GM08714 (cell line): ENCODE measurements around the gene CACNA1D.

Experiments used
- H3K4me3 ChIP-seq: fragments of 200-500 bp; sonication (Bioruptor generic); 2 replicates; pipeline ENCODE4 v1.5.1; 2014; ENCODE audit warnings: mild to moderate bottlenecking, low read length, inconsistent platforms
- ZNF274 ChIP-seq: IDR thresholded peaks from 2 replicates; pipeline ENCODE4 v1.6.1; 2012; ENCODE audit warnings: mild to moderate bottlenecking, low read depth, low read length

The CACNA1D gene

GRCh38 chr3:53809764-53810400, 315.5 kb downstream of the CACNA1D start:
- H3K4me3 ChIP-seq, result no peak overlapping the region
- no peak for TF ChIP-seq ZNF274

- H3K4me3 ChIP-seq, result no peak overlapping the region
- TF ChIP-seq ZNF274, result no peak
These were observed 316.9 kb downstream of the CACNA1D start for GRCh38 chr3:53811143-53811927.

GRCh38 chr3:53812434-53812833, 318.0 kb downstream of the CACNA1D start:
- TF ChIP-seq ZNF274, result no peak

GRCh38 chr3:53813229-53813628, 318.8 kb downstream of the CACNA1D start:
- no peak overlapping the region for H3K4me3 ChIP-seq
- TF ChIP-seq ZNF274, result no peak

More at GRCh38 chr3:53812434-53812833, 318.0 kb downstream of the CACNA1D start:
- H3K4me3 ChIP-seq, result no peak overlapping the region

- TF ChIP-seq ZNF274, result no peak
- no peak overlapping the region for H3K4me3 ChIP-seq
These were observed 319.5 kb downstream of the CACNA1D start for GRCh38 chr3:53813876-53814275.

GRCh38 chr3:53815067-53815466, 320.7 kb downstream of the CACNA1D start:
- H3K4me3 ChIP-seq, result no peak overlapping the region
- no peak for TF ChIP-seq ZNF274

- no peak overlapping the region for H3K4me3 ChIP-seq
- TF ChIP-seq ZNF274, result no peak
These were observed 321.2 kb downstream of the CACNA1D start for GRCh38 chr3:53815651-53816050.

GRCh38 chr3:53816425-53816824, 322.0 kb downstream of the CACNA1D start:
- H3K4me3 ChIP-seq, result no peak overlapping the region
- no peak for TF ChIP-seq ZNF274

- no peak overlapping the region for H3K4me3 ChIP-seq
- no peak for TF ChIP-seq ZNF274
These were observed 322.8 kb downstream of the CACNA1D start for GRCh38 chr3:53817211-53817610.

- TF ChIP-seq ZNF274, result no peak
- no peak overlapping the region for H3K4me3 ChIP-seq
These were observed 323.4 kb downstream of the CACNA1D start for GRCh38 chr3:53817809-53818208.

GRCh38 chr3:53818221-53819162, 324.1 kb downstream of the CACNA1D start:
- no peak for TF ChIP-seq ZNF274
- no peak overlapping the region for H3K4me3 ChIP-seq

GRCh38 chr3:53819163-53819868, 324.9 kb downstream of the CACNA1D start:
- no peak overlapping the region for H3K4me3 ChIP-seq
- no peak for TF ChIP-seq ZNF274

GRCh38 chr3:53820084-53820483, 325.7 kb downstream of the CACNA1D start:
- H3K4me3 ChIP-seq, result no peak overlapping the region
- TF ChIP-seq ZNF274, result no peak
